Mesendoderm (in vitro differentiated cells): ENCODE results near the gene FBXL14.
A peak's percentile ranks its signal among the peaks of the same experiment; 100 is the strongest.

Source experiments
- DNase-seq: peaks from one replicate; pipeline ENCODE4 v3.0.0; 2013
- H2AK5ac ChIP-seq: 2 replicates; pipeline ENCODE4 v1.6.1; 2013; ENCODE audit warnings: low read length, inconsistent platforms
- H2BK120ac ChIP-seq: 2 replicates; pipeline ENCODE4 v1.6.1; 2013; ENCODE audit warnings: low read depth, mild to moderate bottlenecking, low read length, moderate library complexity, mixed read lengths
- H2BK15ac ChIP-seq: replicated peaks from 2 replicates; pipeline ENCODE4 v1.6.1; 2013; ENCODE audit warnings: low read depth, mild to moderate bottlenecking, moderate library complexity
- H2BK5ac ChIP-seq: 2 replicates; pipeline ENCODE4 v1.6.1; 2013; ENCODE audit warnings: low read length, inconsistent platforms
- H3K18ac ChIP-seq: 2 replicates; pipeline ENCODE4 v1.6.1; 2013; ENCODE audit warnings: mild to moderate bottlenecking, low read length, mixed read lengths
- H3K23ac ChIP-seq: one replicate; pipeline ENCODE4 v1.6.1; 2013; ENCODE audit warnings: low read length
- H3K27ac ChIP-seq: 2 replicates; pipeline ENCODE4 v1.5.1; 2013; ENCODE audit warnings: low read depth, mild to moderate bottlenecking, inconsistent platforms, low read length, moderate library complexity
- H3K27me3 ChIP-seq: 2 replicates; pipeline ENCODE4 v1.6.1; 2013; ENCODE audit warnings: low read length, control low read depth, mild to moderate bottlenecking, inconsistent platforms; ENCODE audit not compliant: insufficient read depth, poor library complexity
- H3K36me3 ChIP-seq: 2 replicates; pipeline ENCODE4 v1.6.1; 2013; ENCODE audit warnings: low read length, inconsistent platforms; ENCODE audit not compliant: control insufficient read depth, insufficient read depth
- H3K4ac ChIP-seq: one replicate; pipeline ENCODE4 v1.6.1; 2013; ENCODE audit warnings: low read depth, mild to moderate bottlenecking, low read length, moderate library complexity
- H3K4me1 ChIP-seq: 2 replicates; pipeline ENCODE4 v1.6.1; 2013; ENCODE audit warnings: low read depth, low read length, inconsistent platforms; ENCODE audit not compliant: control insufficient read depth
- H3K4me2 ChIP-seq: 2 replicates; pipeline ENCODE4 v1.6.1; 2013; ENCODE audit warnings: low read length
- H3K4me3 ChIP-seq: 2 replicates; pipeline ENCODE4 v1.5.1; 2013; ENCODE audit warnings: mild to moderate bottlenecking, low read length
- H3K56ac ChIP-seq: one replicate; pipeline ENCODE4 v1.6.1; 2013; ENCODE audit warnings: low read length
- H3K79me1 ChIP-seq: 2 replicates; pipeline ENCODE4 v1.6.1; 2013; ENCODE audit warnings: low read length, inconsistent platforms
- H3K79me2 ChIP-seq: 2 replicates; pipeline ENCODE4 v1.6.1; 2013; ENCODE audit warnings: mild to moderate bottlenecking, low read length; ENCODE audit not compliant: control insufficient read depth, insufficient read depth
- H3K9ac ChIP-seq: 2 replicates; pipeline ENCODE4 v1.6.1; 2013; ENCODE audit warnings: low read length, inconsistent platforms
- H4K5ac ChIP-seq: one replicate; pipeline ENCODE4 v1.6.1; 2013; ENCODE audit warnings: low read length
- H4K8ac ChIP-seq: one replicate; pipeline ENCODE4 v1.6.1; 2013; ENCODE audit warnings: low read depth, mild to moderate bottlenecking, control low read depth, low read length, moderate library complexity
- WGBS: extraction: QIAGEN DNeasy Blood & Tissue Kit; methylation state at CpG from one replicate; pipeline ENCODE4 v1.1.7; 2013; ENCODE audit warnings: low lambda C conversion rate, missing lambda C conversion rate; ENCODE audit not compliant: insufficient coverage; ENCODE audit errors: extremely low coverage; 5-methylcytosine and 5-hydroxymethylcytosine counted together

Gene FBXL14

DNA sequence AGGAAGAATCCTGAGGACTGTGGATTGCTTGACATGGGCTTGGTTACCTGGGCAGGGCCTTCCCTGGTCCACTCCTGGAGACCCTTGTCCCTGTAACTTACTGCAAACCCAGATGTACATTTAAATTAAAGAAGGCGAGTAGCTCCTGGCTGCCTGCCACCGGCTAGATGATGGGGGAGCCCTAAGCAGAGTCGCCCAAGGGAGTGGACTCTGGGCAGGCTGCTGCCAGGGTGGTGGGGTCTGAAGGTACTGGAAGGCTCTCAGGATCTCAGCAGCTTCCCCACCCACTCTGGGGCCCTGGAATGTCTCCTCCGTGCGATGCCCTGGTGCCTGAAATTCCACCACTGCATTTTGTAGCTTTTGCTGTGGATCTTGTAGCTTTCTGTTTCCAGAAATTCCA is 74.7 kb downstream of the FBXL14 start:
- no peak overlapping the region for H3K18ac ChIP-seq
- no peaks in the 10 kb centered on the region for H3K36me3 ChIP-seq
- no peaks in the 10 kb centered on the region for H3K27me3 ChIP-seq
- WGBS: no CpG with 5 or more reads among the region's 5 CpGs
- no peak overlapping the region for H4K8ac ChIP-seq
- no peak overlapping the region for H3K9ac ChIP-seq
- H3K56ac ChIP-seq: no peak overlapping the region
- no peak overlapping the region for H2BK15ac ChIP-seq
- no peak overlapping the region for H2BK5ac ChIP-seq
- no peak overlapping the region for H2AK5ac ChIP-seq
- H3K27ac ChIP-seq: no peak overlapping the region
- H3K4me1 ChIP-seq: peaks cover 11% of the 10 kb centered on the region
- no peaks in the 10 kb centered on the region for H3K79me2 ChIP-seq
- no peaks in the 10 kb centered on the region for H3K79me1 ChIP-seq
- no peak overlapping the region for H4K5ac ChIP-seq
- no peak for DNase-seq
- H3K4me2 ChIP-seq: no peak overlapping the region
- no peak overlapping the region for H3K4me3 ChIP-seq
- no peak overlapping the region for H3K23ac ChIP-seq
- H3K4ac ChIP-seq: no peak overlapping the region
- H2BK120ac ChIP-seq: no peak overlapping the region

DNA sequence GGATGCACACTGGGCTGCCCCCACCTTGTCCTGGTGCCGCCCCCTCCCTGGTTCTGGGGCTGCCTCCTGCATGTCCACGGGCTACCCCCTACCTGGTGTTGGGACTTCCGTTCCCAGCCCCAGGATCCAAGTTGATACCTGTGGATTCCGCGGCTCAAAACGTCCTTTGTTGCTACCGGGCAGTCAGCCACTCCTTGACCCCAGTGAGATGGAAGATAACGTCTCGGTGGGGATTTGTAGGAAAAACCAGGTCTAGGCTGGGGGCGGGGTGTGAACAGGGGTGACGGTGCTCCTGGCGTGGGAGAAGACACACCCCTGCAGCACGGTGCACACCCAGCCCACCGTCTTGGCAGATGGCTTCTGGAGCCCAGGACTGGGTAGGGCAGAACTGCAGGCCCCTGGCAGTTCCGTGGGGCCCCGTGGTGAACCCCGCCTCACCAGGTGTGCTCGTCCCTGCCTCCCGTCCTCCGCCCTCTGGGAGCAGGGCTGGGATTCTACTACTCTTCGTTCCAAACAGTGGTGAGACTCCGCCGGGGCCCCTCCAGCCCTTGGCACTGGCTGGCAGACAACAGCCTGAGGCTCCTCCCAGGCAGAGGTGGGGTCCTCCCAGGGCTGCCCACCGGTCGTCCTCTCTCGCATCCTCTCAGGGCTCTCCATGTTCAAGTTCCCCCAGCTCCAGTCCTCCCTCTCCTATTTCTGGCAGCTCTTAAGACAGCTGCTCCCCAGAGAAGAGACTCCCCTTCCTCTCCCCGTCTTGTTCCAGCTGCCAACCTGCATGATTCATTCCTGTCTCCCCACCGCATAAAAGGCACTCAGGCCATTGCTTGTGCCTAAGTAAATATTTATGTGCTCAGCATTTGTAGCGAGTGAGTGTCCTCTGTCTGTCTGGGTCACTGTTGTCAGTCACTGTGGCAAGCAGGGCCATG is 75.5 kb downstream of the FBXL14 start:
- Histone ChIP-seq H4K8ac (no peak overlapping the region), H3K4me1 (peaks cover 7% of the 10 kb centered on the region), H2AK5ac (no peak overlapping the region), H3K27ac (no peak overlapping the region), H3K9ac (no peak overlapping the region), H3K23ac (no peak overlapping the region), H3K4me3 (no peak overlapping the region), H3K4ac (no peak overlapping the region), H3K56ac (peak overlapping the region; percentile 19), H3K79me1 (no peaks in the 10 kb centered on the region), H2BK120ac (no peak overlapping the region), H3K18ac (no peak overlapping the region), H2BK15ac (no peak overlapping the region), H2BK5ac (no peak overlapping the region), H3K27me3 (no peaks in the 10 kb centered on the region), H3K36me3 (no peaks in the 10 kb centered on the region), H3K79me2 (no peaks in the 10 kb centered on the region), H4K5ac (no peak overlapping the region), H3K4me2 (no peak overlapping the region)
- peak; percentile 37 for DNase-seq
- no CpG with 5 or more reads among the region's 29 CpGs for WGBS

DNA sequence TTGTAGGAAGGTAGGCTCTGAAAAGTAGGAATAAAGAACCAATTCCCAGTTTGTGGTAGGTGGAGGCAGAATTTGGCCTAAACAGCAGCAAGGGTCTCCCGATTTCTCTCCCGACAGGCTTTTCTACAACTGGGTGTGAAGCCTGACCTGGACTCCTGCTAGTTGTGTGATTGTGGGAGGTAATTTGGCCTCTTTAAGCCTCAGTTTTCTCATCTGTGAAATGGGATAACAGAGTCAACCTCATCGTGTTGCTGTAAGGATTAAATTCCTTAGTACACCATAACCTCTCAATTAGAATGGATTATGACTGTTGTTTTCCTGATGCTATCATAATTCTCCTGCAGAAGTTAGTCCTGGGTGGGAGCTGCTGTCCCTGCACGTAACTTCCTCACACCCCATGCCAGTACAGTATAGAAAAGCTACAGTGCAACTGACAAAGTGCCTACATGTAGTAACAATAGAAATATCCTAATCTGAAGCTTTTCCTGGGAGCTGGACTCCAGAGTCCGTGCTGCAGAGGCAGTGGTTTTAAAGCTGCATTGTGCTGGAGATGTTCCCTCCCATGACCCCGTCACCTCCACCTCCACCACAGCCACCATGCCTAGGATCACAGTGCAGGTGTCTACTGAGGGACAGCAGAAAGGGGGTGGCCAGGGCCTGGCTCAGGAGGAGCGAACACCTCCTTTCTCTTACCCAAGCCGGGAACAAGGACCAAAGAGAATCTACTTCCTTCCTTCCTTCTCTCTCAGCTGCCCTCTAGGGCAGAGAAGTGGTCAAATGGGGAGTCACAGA is 76.5 kb downstream of the FBXL14 start:
- H2BK120ac ChIP-seq: no peak overlapping the region
- no CpG with 5 or more reads among the region's 8 CpGs for WGBS
- H4K8ac ChIP-seq: no peak overlapping the region

DNA sequence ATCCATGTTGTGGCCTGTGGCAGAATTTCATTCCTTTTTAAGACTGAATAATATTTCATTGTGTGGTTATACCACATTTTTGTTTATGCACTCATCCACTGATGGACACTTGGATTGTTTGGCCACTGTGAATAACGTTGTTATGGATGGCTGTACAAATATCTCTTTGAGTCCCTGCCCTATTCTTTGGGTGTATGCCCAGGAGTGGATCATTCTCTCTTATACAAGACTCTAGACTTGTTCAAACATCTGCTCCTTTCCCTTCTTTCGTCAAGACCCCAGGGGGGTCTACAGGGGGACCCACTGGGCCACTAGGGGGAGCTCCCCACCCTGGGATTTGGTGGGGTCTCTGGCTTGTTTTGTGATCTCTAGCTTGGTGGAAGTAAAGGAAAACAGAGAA is 77.4 kb downstream of the FBXL14 start:
- Histone ChIP-seq H2BK120ac (no peak overlapping the region), H3K56ac (no peak overlapping the region), H2BK5ac (no peak overlapping the region), H3K27me3 (no peaks in the 10 kb centered on the region), H4K8ac (no peak overlapping the region), H2BK15ac (no peak overlapping the region), H3K36me3 (no peaks in the 10 kb centered on the region), H3K23ac (no peak overlapping the region), H3K27ac (no peak overlapping the region), H3K4me2 (no peak overlapping the region), H3K4me3 (no peak overlapping the region), H3K9ac (no peak overlapping the region), H2AK5ac (no peak overlapping the region), H4K5ac (no peak overlapping the region), H3K18ac (no peak overlapping the region), H3K79me2 (no peaks in the 10 kb centered on the region), H3K4me1 (no peaks in the 10 kb centered on the region), H3K79me1 (no peaks in the 10 kb centered on the region), H3K4ac (no peak overlapping the region)
- WGBS: no CpG with 5 or more reads among the region's 2 CpGs
- DNase-seq: peak; percentile 69

More for the DNA sequence above, 76.5 kb downstream of the FBXL14 start:
- Histone ChIP-seq H2AK5ac (no peak overlapping the region), H3K4ac (no peak overlapping the region), H3K27me3 (no peaks in the 10 kb centered on the region), H3K9ac (no peak overlapping the region), H3K18ac (no peak overlapping the region), H2BK5ac (no peak overlapping the region), H3K56ac (no peak overlapping the region), H3K4me3 (no peak overlapping the region), H3K79me1 (no peaks in the 10 kb centered on the region), H3K27ac (no peak overlapping the region), H3K23ac (no peak overlapping the region), H3K36me3 (no peaks in the 10 kb centered on the region), H3K79me2 (no peaks in the 10 kb centered on the region), H3K4me1 (no peaks in the 10 kb centered on the region), H2BK15ac (no peak overlapping the region), H3K4me2 (no peak overlapping the region), H4K5ac (no peak overlapping the region)
- no peak for DNase-seq
